WERI-Rb-1 (cell line): ENCODE results near the gene UBASH3A.

Source experiments
- DNase-seq: peaks from one replicate; pipeline ENCODE4 v3.0.0-alpha.2; 2020
- H3K27ac ChIP-seq: fragments of 250-450 bp; sonication (Bioruptor Pico); 2 replicates; pipeline ENCODE4 v1.5.1; 2020; ENCODE audit warnings: mild to moderate bottlenecking, moderate library complexity
- H3K27me3 ChIP-seq: fragments of 250-450 bp; sonication (Bioruptor Pico); 2 replicates; pipeline ENCODE4 v1.5.1; 2021; ENCODE audit warnings: mild to moderate bottlenecking, low read depth, moderate library complexity; ENCODE audit not compliant: insufficient read depth, severe bottlenecking
- H3K36me3 ChIP-seq: fragments of 250-450 bp; sonication (Bioruptor Pico); 2 replicates; pipeline ENCODE4 v1.5.1; 2020; ENCODE audit warnings: mild to moderate bottlenecking, moderate library complexity
- H3K4me3 ChIP-seq: 2 replicates; pipeline ENCODE4 v1.5.1; 2011; ENCODE audit warnings: low read depth, mild to moderate bottlenecking, control low read depth, low read length
- H3K9me3 ChIP-seq: fragments of 250-450 bp; sonication (Bioruptor Pico); 2 replicates; pipeline ENCODE4 v1.5.1; 2021; ENCODE audit warnings: mild to moderate bottlenecking, moderate library complexity; ENCODE audit not compliant: severe bottlenecking
- TF ChIP-seq, protein P1 (sequence below): IDR thresholded peaks from 2 replicates; pipeline ENCODE4 v1.5.1; 2011; ENCODE audit warnings: low read depth, mild to moderate bottlenecking, control low read depth, inconsistent platforms, low read length

Gene UBASH3A

GRCh38 chr21:42491328-42491727, 87.6 kb downstream of the UBASH3A start:
- H3K27ac ChIP-seq, result no peak overlapping the region
- H3K4me3 ChIP-seq, result no peak overlapping the region
- H3K9me3 ChIP-seq, result no peaks in the 10 kb centered on the region
- TF ChIP-seq, protein P1, sequence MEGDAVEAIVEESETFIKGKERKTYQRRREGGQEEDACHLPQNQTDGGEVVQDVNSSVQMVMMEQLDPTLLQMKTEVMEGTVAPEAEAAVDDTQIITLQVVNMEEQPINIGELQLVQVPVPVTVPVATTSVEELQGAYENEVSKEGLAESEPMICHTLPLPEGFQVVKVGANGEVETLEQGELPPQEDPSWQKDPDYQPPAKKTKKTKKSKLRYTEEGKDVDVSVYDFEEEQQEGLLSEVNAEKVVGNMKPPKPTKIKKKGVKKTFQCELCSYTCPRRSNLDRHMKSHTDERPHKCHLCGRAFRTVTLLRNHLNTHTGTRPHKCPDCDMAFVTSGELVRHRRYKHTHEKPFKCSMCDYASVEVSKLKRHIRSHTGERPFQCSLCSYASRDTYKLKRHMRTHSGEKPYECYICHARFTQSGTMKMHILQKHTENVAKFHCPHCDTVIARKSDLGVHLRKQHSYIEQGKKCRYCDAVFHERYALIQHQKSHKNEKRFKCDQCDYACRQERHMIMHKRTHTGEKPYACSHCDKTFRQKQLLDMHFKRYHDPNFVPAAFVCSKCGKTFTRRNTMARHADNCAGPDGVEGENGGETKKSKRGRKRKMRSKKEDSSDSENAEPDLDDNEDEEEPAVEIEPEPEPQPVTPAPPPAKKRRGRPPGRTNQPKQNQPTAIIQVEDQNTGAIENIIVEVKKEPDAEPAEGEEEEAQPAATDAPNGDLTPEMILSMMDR, result no peak
- no peaks in the 10 kb centered on the region for H3K27me3 ChIP-seq
- H3K36me3 ChIP-seq, result no peaks in the 10 kb centered on the region
- DNase-seq, result no peak

DNA sequence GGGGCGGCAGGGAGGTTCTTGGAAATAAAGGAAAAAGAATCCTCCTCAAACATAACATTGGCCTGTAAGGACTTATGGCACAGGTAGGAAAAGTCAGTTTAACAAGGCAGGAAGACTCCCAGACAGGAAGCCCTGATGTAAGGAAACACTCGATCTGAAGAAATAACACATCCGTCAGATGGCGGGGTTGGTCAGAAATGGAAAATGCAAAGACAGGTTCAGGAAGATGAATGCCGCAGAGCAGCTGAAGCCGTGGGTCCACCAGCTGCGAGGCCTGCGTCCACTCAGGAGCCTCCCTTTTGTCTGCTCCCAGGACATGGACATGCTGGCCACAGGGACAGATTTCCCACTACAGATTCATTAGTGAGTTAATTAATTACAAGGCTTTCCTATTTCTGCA, 88.5 kb downstream of the UBASH3A start:
- Histone ChIP-seq H3K9me3 (no peaks in the 10 kb centered on the region), H3K4me3 (no peak overlapping the region), H3K27me3 (no peaks in the 10 kb centered on the region), H3K36me3 (no peaks in the 10 kb centered on the region), H3K27ac (no peak overlapping the region)
- TF ChIP-seq, protein P1, result no peak
- no peak for DNase-seq

DNA sequence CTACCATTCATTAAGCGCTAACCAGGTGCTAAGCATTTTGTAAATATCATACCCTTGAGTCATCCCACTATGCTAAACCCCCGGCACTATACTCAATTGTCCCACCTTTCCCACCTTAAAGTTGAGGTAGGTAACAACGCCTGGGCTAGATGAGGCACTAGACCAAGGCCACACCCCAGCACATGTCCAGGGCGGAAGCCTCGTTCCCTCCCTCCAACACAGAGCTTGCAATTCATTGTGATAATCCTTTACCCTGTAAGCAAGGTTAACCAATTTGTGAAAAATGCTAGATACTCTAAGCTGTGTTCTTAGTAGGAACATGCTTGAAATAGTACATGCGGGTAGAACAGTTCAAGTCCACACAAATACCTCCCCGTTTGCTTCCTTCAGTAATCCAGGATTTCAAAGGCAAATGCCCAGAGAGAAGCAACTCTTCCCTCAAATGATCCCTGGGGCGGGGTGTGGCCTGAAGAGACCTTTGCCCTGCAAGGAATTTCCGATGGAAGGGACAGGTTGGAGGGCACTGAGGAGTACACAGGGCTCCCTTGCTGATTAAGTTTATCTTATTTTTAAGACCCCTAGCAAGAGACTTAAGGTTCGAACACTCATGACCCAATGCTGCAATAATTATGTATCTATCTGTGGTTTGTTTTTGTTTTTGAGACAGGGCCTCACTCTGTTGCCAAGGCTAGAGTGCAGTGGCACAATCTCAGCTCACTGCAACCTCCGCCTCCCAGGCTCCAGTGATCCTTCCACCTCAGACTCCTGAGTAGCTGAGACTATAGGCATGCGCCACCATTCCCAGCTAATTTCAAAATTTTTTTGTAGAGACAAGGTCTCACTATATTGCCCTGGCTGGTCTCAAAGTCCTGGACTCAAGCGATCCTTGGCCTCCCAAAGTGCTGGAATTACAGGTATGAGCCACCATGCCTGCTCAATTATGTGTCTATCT, 89.7 kb downstream of the UBASH3A start:
- DNase-seq, result peak; percentile 86
- TF ChIP-seq, protein P1, result no peak
- no peaks in the 10 kb centered on the region for H3K36me3 ChIP-seq
- H3K9me3 ChIP-seq, result no peaks in the 10 kb centered on the region
- H3K27me3 ChIP-seq, result no peaks in the 10 kb centered on the region
- H3K27ac ChIP-seq, result no peak overlapping the region; the same call in 1 of the 2 replicates
- H3K4me3 ChIP-seq, result no peak overlapping the region

DNA sequence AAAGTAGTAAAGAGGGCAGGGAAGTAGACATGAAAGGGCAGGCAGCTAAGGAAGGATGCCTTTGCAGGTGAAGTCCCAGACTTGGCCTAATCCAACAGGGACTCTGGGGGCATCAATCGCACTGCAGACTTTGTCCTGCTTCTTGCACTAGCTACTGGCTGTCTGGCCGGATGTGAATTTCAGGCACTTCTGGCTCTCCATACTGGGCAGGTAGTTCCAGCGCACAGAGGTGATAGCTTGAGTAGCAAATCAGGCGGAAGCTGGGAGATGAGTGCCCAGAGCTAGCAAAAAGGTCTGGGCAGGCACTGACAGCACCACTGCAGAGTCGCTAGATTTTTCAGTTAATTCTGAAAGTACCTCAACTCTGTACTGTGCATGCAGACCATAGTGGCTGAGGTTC, 91.3 kb downstream of the UBASH3A start:
- H3K9me3 ChIP-seq, result no peaks in the 10 kb centered on the region
- no peaks in the 10 kb centered on the region for H3K27me3 ChIP-seq
- H3K36me3 ChIP-seq, result no peaks in the 10 kb centered on the region
- TF ChIP-seq, protein P1, result no peak
- DNase-seq, result no peak
- H3K4me3 ChIP-seq, result no peak overlapping the region
- no peak overlapping the region for H3K27ac ChIP-seq

DNA sequence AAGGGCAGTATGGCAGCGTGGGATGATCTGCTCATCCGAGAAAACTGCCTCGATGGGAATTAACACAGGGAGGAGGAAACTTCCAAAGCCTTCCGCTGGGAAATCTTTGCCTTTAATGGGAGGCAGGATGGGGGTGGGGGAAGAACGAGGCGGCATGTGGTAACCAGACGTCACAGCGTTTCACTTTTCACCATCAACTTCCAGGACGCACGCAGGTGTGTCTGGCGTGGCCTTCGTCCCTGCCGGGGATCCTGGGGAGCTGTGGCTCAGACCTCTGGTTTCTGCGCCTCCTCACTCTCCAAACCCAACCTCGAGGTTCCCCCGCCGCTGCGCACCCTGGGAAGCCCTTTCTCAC, 92.0 kb downstream of the UBASH3A start:
- peak; percentile 56 for DNase-seq
- H3K27me3 ChIP-seq, result no peaks in the 10 kb centered on the region
- peak overlapping the region; percentile 53 for H3K4me3 ChIP-seq
- H3K9me3 ChIP-seq, result no peaks in the 10 kb centered on the region
- H3K36me3 ChIP-seq, result no peaks in the 10 kb centered on the region
- no peak overlapping the region for H3K27ac ChIP-seq
- TF ChIP-seq, protein P1, result no peak
